ENCODE data around the gene SPATA20. TPM values are rescaled to one million over a fixed set of nuclear protein-coding genes. Genes with fewer than 3 reads are reported as not detected.

The SPATA20 gene
- total RNA-seq, 2 experiments from 2014 or later = 23.9 to 27.3 TPM

DNA sequence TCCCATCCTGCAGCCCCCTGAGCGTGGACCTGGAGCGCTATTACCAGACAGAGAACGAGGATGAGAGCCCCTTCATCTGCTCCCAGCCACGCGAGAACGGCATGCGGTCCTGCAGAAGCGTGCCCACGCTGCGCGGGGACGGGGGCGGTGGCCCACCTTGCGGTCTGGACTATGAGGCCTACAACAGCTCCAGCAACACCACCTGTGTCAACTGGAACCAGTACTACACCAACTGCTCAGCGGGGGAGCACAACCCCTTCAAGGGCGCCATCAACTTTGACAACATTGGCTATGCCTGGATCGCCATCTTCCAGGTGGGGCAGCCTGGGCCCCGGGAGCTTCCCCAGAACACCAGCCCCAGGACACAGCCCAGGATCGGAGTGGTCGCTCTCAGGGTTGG, 25.6 kb downstream of the SPATA20 start:
- Mint-ChIP-seq H3K27me3 (ENCODE audit: low read depth) (peaks cover 2% of the 10 kb centered on the region), H3K27ac (no peak overlapping the region), H3K4me1 (ENCODE audit: low read depth) (no peaks in the 10 kb centered on the region), H3K4me3 (no peak overlapping the region), H3K36me3 (ENCODE audit: low read depth) (no peaks in the 10 kb centered on the region), H3K9me3 (ENCODE audit: insufficient read depth) (no peaks in the 10 kb centered on the region)
- ATAC-seq (no peak), DNase-seq (no peak)
- ChIA-PET CTCF (no interaction called here), POLR2A (interaction anchor here (0.6 kb wide), 1 partner anchor 112 kb away, joined by 5 read pairs; no protein-coding TSS in a partner anchor)

DNA sequence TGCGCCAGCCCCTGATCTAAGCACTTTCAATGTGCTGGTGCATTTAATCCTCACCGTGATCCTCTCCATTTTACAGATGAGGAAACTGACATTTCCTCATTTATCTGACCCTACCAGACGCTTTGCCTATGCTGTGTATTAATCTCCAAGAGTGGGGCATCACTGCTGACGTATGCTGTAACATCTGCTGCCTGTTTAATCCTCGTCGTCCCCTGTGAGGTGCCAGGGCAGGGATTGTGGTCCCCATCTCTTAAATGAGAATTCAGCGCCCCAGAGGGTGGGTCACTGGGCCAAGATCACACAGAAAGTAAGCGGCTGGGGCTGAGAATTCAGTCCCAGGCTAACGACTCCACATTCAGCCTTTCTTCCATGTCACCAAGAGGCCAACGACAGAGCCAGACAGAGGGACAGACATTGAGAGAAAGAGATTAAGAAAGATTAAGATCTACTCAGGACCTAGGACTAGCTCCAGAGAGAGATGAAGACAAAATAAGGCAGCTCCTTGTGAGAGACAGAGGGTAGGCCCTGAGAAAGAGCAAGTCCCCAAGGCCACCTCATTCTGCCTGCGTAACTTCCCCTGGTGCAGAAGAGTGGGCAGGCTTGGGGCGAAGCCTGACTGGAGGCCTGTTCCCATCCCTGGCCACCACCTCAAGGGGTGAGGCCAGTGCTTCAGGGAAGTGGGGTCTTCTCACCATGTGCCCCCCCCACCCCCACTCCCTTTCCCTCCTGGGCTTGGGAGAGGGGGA, 27.1 kb downstream of the SPATA20 start:
- POLR2A ChIA-PET = no interaction called here
- DNase-seq (no peak), ATAC-seq (no peak)
- CTCF ChIA-PET = no interaction called here
- H3K27me3 Mint-ChIP-seq (ENCODE audit: low read depth) = no peaks in the 10 kb centered on the region
- H3K36me3 Mint-ChIP-seq (ENCODE audit: low read depth) = no peaks in the 10 kb centered on the region
- no peaks in the 10 kb centered on the region for H3K9me3 Mint-ChIP-seq (ENCODE audit: insufficient read depth)
- H3K27ac Mint-ChIP-seq = no peak overlapping the region
- H3K4me1 Mint-ChIP-seq (ENCODE audit: low read depth) = no peaks in the 10 kb centered on the region
- no peak overlapping the region for H3K4me3 Mint-ChIP-seq

DNA sequence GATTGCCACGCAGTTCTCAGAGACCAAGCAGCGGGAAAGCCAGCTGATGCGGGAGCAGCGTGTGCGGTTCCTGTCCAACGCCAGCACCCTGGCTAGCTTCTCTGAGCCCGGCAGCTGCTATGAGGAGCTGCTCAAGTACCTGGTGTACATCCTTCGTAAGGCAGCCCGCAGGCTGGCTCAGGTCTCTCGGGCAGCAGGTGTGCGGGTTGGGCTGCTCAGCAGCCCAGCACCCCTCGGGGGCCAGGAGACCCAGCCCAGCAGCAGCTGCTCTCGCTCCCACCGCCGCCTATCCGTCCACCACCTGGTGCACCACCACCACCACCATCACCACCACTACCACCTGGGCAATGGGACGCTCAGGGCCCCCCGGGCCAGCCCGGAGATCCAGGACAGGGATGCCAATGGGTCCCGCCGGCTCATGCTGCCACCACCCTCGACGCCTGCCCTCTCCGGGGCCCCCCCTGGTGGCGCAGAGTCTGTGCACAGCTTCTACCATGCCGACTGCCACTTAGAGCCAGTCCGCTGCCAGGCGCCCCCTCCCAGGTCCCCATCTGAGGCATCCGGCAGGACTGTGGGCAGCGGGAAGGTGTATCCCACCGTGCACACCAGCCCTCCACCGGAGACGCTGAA, 28.7 kb downstream of the SPATA20 start:
- POLR2A ChIA-PET = interaction anchor here (0.6 kb wide), 1 partner anchor 653 kb away, joined by 3 read pairs; no protein-coding TSS in a partner anchor
- H3K36me3 Mint-ChIP-seq (ENCODE audit: low read depth) = no peaks in the 10 kb centered on the region
- CTCF ChIA-PET = interaction anchor here (1.0 to 1.9 kb wide), 2 partner anchors 25 to 96 kb away, joined by 3 to 4 read pairs; no protein-coding TSS in a partner anchor
- no peaks in the 10 kb centered on the region for H3K4me1 Mint-ChIP-seq (ENCODE audit: low read depth)
- no peak overlapping the region for H3K4me3 Mint-ChIP-seq
- no peaks in the 10 kb centered on the region for H3K27me3 Mint-ChIP-seq (ENCODE audit: low read depth)
- DNase-seq (no peak), ATAC-seq (no peak)
- H3K9me3 Mint-ChIP-seq (ENCODE audit: insufficient read depth) = no peaks in the 10 kb centered on the region
- no peak overlapping the region for H3K27ac Mint-ChIP-seq

DNA sequence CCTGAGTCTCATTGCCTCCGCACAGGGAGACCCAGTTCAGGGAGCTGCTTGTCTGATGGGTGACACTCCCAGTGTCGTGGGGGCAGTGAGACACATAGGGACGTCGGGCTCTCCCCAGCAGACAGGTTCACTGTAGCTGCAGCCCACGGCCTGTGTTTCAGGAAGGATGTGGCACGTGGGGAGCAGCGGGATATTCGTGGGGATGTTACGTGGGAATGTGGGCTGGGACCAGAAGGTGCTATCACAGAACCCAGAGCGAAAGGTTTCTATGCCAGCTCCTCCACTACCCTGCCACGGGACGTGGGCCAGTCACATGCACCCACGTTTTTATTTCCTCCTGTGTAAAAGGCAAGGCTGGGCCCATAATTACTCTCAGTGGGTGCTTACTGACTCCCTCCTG, 29.9 kb downstream of the SPATA20 start:
- Mint-ChIP-seq H3K9me3 (ENCODE audit: insufficient read depth) (no peaks in the 10 kb centered on the region), H3K36me3 (ENCODE audit: low read depth) (no peaks in the 10 kb centered on the region), H3K27me3 (ENCODE audit: low read depth) (no peaks in the 10 kb centered on the region), H3K27ac (no peak overlapping the region), H3K4me1 (ENCODE audit: low read depth) (no peaks in the 10 kb centered on the region), H3K4me3 (no peak overlapping the region)
- ChIA-PET POLR2A (no interaction called here), CTCF (interaction anchor here (1.0 to 1.9 kb wide), 2 partner anchors 26 to 35 kb away, joined by 3 to 4 read pairs; no protein-coding TSS in a partner anchor)
- ATAC-seq (no peak), DNase-seq (no peak)

DNA sequence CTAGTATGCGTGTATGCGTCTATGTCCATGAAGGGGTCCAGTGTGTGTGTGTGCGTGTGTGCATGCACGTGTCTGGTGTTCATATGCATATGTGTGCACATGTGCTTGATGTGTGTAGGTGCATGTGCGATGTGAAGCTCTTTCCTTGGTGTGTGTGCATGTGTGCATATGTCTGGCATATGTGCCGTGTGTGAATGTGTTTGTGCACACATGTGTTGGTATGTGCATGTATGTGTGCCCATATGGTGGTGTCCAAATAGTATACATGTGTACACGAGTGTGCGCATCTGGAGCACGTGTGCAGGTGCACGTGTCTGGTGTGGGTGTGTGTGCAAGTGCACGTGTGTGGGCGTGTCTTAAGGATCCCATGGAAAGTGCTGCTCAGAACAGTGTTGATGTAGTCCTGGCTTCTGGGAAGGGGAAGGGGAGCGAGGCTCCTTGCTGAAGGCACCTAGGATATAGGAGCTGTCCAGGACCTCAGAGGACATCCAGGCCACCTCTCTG, 30.5 kb downstream of the SPATA20 start:
- ATAC-seq = no peak
- no peaks in the 10 kb centered on the region for H3K27me3 Mint-ChIP-seq (ENCODE audit: low read depth)
- H3K9me3 Mint-ChIP-seq (ENCODE audit: insufficient read depth) = no peaks in the 10 kb centered on the region
- CTCF ChIA-PET = interaction anchor here (1.0 to 1.9 kb wide), 2 partner anchors 27 to 36 kb away, joined by 3 to 4 read pairs; no protein-coding TSS in a partner anchor
- POLR2A ChIA-PET = no interaction called here
- no peak overlapping the region for H3K27ac Mint-ChIP-seq
- no peaks in the 10 kb centered on the region for H3K36me3 Mint-ChIP-seq (ENCODE audit: low read depth)
- H3K4me1 Mint-ChIP-seq (ENCODE audit: low read depth) = no peaks in the 10 kb centered on the region
- H3K4me3 Mint-ChIP-seq = no peak overlapping the region
- no peak for DNase-seq

DNA sequence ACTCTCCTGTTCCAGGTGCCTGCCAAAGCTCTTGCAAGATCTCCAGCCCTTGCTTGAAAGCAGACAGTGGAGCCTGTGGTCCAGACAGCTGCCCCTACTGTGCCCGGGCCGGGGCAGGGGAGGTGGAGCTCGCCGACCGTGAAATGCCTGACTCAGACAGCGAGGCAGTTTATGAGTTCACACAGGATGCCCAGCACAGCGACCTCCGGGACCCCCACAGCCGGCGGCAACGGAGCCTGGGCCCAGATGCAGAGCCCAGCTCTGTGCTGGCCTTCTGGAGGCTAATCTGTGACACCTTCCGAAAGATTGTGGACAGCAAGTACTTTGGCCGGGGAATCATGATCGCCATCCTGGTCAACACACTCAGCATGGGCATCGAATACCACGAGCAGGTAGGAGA, 31.2 kb downstream of the SPATA20 start:
- no peaks in the 10 kb centered on the region for H3K4me1 Mint-ChIP-seq (ENCODE audit: low read depth)
- DNase-seq = no peak
- ATAC-seq = no peak
- no peaks in the 10 kb centered on the region for H3K36me3 Mint-ChIP-seq (ENCODE audit: low read depth)
- POLR2A ChIA-PET = no interaction called here
- peaks cover 2% of the 10 kb centered on the region for H3K27me3 Mint-ChIP-seq (ENCODE audit: low read depth)
- H3K9me3 Mint-ChIP-seq (ENCODE audit: insufficient read depth) = no peaks in the 10 kb centered on the region
- H3K4me3 Mint-ChIP-seq = no peak overlapping the region
- H3K27ac Mint-ChIP-seq = no peak overlapping the region
- CTCF ChIA-PET = no interaction called here

DNA sequence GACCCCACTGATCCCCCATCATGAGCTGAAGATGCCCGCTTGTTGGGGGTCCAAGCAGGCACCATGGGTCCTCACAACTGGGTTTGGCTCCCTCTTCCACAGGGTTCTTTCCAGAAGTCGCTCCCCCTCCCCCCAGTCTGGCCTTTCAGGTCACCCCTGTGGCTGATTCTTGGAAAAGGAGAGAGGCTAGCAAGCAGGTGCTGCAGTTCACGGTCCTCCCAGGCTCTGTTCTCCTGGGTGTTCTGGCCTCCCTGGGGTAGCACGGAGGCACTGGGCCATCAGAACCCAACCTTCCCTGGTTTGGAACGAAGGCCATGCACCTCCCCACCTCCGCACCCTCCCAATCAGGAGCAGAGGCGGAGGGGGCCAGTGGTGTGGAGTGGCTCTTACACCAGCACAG, 32.4 kb downstream of the SPATA20 start:
- ChIA-PET CTCF (no interaction called here), POLR2A (no interaction called here)
- H3K4me3 Mint-ChIP-seq = no peak overlapping the region
- ATAC-seq (no peak), DNase-seq (no peak)
- H3K4me1 Mint-ChIP-seq (ENCODE audit: low read depth) = no peaks in the 10 kb centered on the region
- H3K27me3 Mint-ChIP-seq (ENCODE audit: low read depth) = peaks cover 2% of the 10 kb centered on the region
- H3K36me3 Mint-ChIP-seq (ENCODE audit: low read depth) = no peaks in the 10 kb centered on the region
- H3K9me3 Mint-ChIP-seq (ENCODE audit: insufficient read depth) = no peaks in the 10 kb centered on the region
- H3K27ac Mint-ChIP-seq = no peak overlapping the region

DNA sequence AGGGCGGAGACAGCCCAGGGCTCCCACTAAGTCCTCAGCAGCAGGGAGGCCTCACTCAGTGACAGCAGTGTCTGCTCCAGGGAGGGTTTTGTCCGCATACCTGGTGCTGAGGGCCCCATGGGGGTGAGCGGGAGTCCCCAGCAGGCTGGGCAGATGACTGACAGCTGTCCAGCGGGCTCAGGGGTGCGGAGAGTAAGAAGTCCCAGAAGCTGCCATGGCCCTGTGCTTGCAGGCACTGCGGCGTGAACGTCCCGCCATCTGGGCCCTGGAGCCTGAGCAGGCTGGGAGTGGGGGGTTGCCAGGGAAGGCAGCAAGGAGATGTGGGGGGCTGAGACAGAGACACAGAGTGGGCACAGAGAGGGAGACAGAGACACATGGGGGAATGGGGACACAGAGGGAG, 33.7 kb downstream of the SPATA20 start:
- no peaks in the 10 kb centered on the region for H3K4me1 Mint-ChIP-seq (ENCODE audit: low read depth)
- ATAC-seq = no peak
- no peak overlapping the region for H3K4me3 Mint-ChIP-seq
- CTCF ChIA-PET = no interaction called here
- no peaks in the 10 kb centered on the region for H3K36me3 Mint-ChIP-seq (ENCODE audit: low read depth)
- no peak overlapping the region for H3K27ac Mint-ChIP-seq
- H3K9me3 Mint-ChIP-seq (ENCODE audit: insufficient read depth) = no peaks in the 10 kb centered on the region
- H3K27me3 Mint-ChIP-seq (ENCODE audit: low read depth) = peaks cover 2% of the 10 kb centered on the region
- POLR2A ChIA-PET = no interaction called here
- no peak for DNase-seq

DNA sequence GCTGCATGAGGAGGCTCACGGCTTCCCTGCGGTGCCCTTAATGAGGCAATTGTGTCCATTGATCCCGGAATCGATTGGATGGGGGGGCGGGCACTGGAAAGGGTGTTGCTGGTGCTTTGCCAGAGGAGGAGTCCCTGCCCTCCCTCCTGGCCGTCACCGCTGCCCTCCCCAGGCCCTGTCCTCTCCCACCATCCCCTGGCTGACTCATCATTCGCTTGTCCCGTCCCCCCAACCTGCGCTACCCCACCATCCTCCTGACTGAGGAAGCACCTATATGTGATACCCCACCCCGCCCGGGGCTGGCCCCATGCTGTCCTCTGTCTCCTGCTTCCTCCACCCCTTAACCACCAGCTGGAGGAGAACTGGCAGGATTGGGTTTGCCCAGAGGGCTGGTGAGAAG, 34.3 kb downstream of the SPATA20 start:
- Mint-ChIP-seq H3K4me3 (no peak overlapping the region), H3K27me3 (ENCODE audit: low read depth) (peaks cover 2% of the 10 kb centered on the region), H3K4me1 (ENCODE audit: low read depth) (no peaks in the 10 kb centered on the region), H3K36me3 (ENCODE audit: low read depth) (no peaks in the 10 kb centered on the region), H3K9me3 (ENCODE audit: insufficient read depth) (no peaks in the 10 kb centered on the region), H3K27ac (no peak overlapping the region)
- no peak for ATAC-seq
- ChIA-PET POLR2A (no interaction called here), CTCF (no interaction called here)
- no peak for DNase-seq

DNA sequence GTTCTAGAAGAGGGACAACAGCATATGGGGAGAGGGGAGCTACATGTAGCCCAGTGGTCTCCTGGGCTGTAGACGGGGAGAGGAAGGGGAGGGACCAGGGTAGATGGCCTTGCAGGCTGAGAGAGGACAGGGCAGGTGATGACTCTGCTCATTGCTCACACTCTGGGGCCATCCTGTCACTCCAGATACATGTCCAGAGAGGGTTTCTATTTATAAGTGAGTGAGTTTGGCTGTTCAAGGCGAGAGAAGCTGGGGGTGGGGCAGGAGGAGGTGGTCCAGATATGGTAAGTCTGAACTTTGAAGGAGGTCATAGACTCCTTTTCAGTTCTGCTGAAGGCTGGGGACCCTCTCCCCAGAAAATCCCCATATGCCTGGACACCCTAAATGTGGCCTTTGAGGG, 35.8 kb downstream of the SPATA20 start:
- Mint-ChIP-seq H3K9me3 (ENCODE audit: insufficient read depth) (no peaks in the 10 kb centered on the region), H3K36me3 (ENCODE audit: low read depth) (no peaks in the 10 kb centered on the region), H3K27ac (no peak overlapping the region), H3K4me3 (no peak overlapping the region), H3K27me3 (ENCODE audit: low read depth) (peaks cover 2% of the 10 kb centered on the region), H3K4me1 (ENCODE audit: low read depth) (no peaks in the 10 kb centered on the region)
- CTCF ChIA-PET = no interaction called here
- no peak for ATAC-seq
- POLR2A ChIA-PET = no interaction called here
- no peak for DNase-seq

DNA sequence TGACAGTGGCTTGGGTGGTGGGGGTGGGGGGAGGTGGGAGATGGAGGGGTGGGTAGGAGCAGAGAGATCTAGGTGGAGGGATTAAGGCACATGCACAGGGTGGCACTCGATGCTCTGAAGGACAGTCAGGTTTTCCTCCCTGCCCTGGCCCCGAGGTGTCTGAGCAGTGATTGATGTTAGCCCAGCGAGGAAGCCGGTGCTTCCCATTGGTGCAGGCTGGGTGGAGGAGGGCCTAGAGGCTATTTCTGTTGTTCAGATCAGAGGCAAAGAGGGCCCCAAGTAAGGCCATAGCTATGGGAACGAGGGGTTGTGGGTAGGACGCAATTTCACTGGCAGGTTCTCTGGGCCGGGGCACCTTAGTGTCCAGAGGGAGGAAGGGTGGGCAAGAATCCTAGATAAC, 36.7 kb downstream of the SPATA20 start:
- DNase-seq (no peak), ATAC-seq (no peak)
- no peak overlapping the region for H3K27ac Mint-ChIP-seq
- no peak overlapping the region for H3K4me3 Mint-ChIP-seq
- POLR2A ChIA-PET = no interaction called here
- CTCF ChIA-PET = no interaction called here
- H3K9me3 Mint-ChIP-seq (ENCODE audit: insufficient read depth) = no peaks in the 10 kb centered on the region
- no peaks in the 10 kb centered on the region for H3K36me3 Mint-ChIP-seq (ENCODE audit: low read depth)
- H3K4me1 Mint-ChIP-seq (ENCODE audit: low read depth) = no peaks in the 10 kb centered on the region
- H3K27me3 Mint-ChIP-seq (ENCODE audit: low read depth) = peaks cover 2% of the 10 kb centered on the region

DNA sequence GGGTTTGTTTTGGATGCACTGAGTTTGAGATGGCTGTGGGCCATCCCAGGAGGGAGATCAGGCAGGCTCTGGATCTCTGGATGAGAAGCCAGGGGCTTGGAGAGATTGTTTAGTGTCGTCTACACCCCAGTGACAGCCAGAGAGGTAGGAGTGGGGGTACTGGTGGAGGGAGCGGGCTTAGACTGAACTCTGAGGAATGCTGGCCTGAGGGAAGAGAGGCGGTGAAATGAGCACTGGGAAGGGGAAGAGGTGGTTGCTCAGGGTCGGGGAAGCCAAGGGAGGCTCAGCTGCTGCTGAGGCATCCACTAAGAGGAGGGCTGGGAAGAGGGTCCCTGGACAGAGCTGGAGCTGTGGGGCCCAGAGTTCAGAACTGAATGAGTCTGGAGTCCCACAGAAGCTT, 37.1 kb downstream of the SPATA20 start:
- H3K4me3 Mint-ChIP-seq = no peak overlapping the region
- H3K4me1 Mint-ChIP-seq (ENCODE audit: low read depth) = no peaks in the 10 kb centered on the region
- DNase-seq (no peak), ATAC-seq (no peak)
- POLR2A ChIA-PET = no interaction called here
- H3K36me3 Mint-ChIP-seq (ENCODE audit: low read depth) = no peaks in the 10 kb centered on the region
- peaks cover 2% of the 10 kb centered on the region for H3K27me3 Mint-ChIP-seq (ENCODE audit: low read depth)
- CTCF ChIA-PET = no interaction called here
- H3K27ac Mint-ChIP-seq = no peak overlapping the region
- H3K9me3 Mint-ChIP-seq (ENCODE audit: insufficient read depth) = no peaks in the 10 kb centered on the region
